GM23338 (cell line): ENCODE data around the gene CHIA. TPM values are rescaled to one million over a fixed set of nuclear protein-coding genes. Genes with fewer than 3 reads are reported as not detected.

Source experiments
- ATAC-seq: fragments of 200-7000 bp; cut with Tn5 transposase; 3 replicates; pipeline ENCODE4 v1.9.1; 2020
- DNase-seq: peaks from one replicate; pipeline ENCODE4 v3.0.0-alpha.2; 2015; ENCODE audit warnings: low spot score
- H2AFZ ChIP-seq: fragments of 200-600 bp; sonication (generic); 2 replicates; pipeline ENCODE4 v1.8.0; 2016; ENCODE audit warnings: antibody characterized with exemption, mild to moderate bottlenecking, moderate library complexity
- H3F3A ChIP-seq: fragments of 200-600 bp; sonication (generic); replicated peaks from 2 replicates; pipeline ENCODE4 v1.8.0; 2017; ENCODE audit warnings: antibody characterized with exemption, mixed run types, low read depth
- H3K27ac ChIP-seq: fragments of 200-600 bp; sonication (generic); 2 replicates; pipeline ENCODE4 v1.6.1; 2016; ENCODE audit warnings: low read depth
- H3K27me3 ChIP-seq: fragments of 200-600 bp; sonication (generic); 2 replicates; pipeline ENCODE4 v1.8.0; 2016; ENCODE audit warnings: mild to moderate bottlenecking, mixed run types, moderate library complexity; ENCODE audit not compliant: insufficient read depth
- H3K36me3 ChIP-seq: fragments of 200-600 bp; sonication (generic); 2 replicates; pipeline ENCODE4 v1.8.0; 2016; ENCODE audit warnings: mild to moderate bottlenecking; ENCODE audit not compliant: insufficient read depth
- H3K4me1 ChIP-seq: fragments of 200-600 bp; sonication (generic); 2 replicates; pipeline ENCODE4 v1.8.0; 2016; ENCODE audit warnings: mild to moderate bottlenecking, moderate library complexity; ENCODE audit not compliant: insufficient read depth
- H3K4me2 ChIP-seq: fragments of 200-600 bp; sonication (generic); 2 replicates; pipeline ENCODE4 v1.7.1; 2017; ENCODE audit warnings: mixed run types
- H3K4me3 ChIP-seq: fragments of 200-600 bp; sonication (generic); 2 replicates; pipeline ENCODE4 v1.6.1; 2016; ENCODE audit warnings: mixed run types
- H3K79me2 ChIP-seq: fragments of 200-600 bp; sonication (generic); replicated peaks from 2 replicates; pipeline ENCODE4 v1.8.0; 2017; ENCODE audit warnings: mild to moderate bottlenecking; ENCODE audit not compliant: insufficient read depth
- H3K9me2 ChIP-seq: fragments of 200-600 bp; sonication (generic); 2 replicates; pipeline ENCODE4 v1.8.0; 2017; ENCODE audit not compliant: insufficient read depth
- H4K20me1 ChIP-seq: fragments of 200-600 bp; sonication (generic); replicated peaks from 2 replicates; pipeline ENCODE4 v1.8.0; 2017; ENCODE audit warnings: mild to moderate bottlenecking; ENCODE audit not compliant: insufficient read depth
- H3K27ac Mint-ChIP-seq: 2 replicates; pipeline ENCODE4 v1.8.0; 2020; ENCODE audit warnings: inconsistent platforms, mild to moderate bottlenecking, moderate library complexity, mixed read lengths
- H3K27me3 Mint-ChIP-seq: 3 replicates; pipeline ENCODE4 v1.8.0; 2022; ENCODE audit warnings: low read depth, mild to moderate bottlenecking, moderate library complexity, mixed read lengths, inconsistent platforms; ENCODE audit not compliant: insufficient read depth, poor library complexity
- H3K36me3 Mint-ChIP-seq: 3 replicates; pipeline ENCODE4 v1.8.0; 2021; ENCODE audit warnings: low read depth, mild to moderate bottlenecking, inconsistent platforms, moderate library complexity, mixed read lengths
- H3K4me1 Mint-ChIP-seq: 3 replicates; pipeline ENCODE4 v1.8.0; 2020; ENCODE audit warnings: mild to moderate bottlenecking, inconsistent platforms, mixed read lengths
- H3K4me3 Mint-ChIP-seq: 3 replicates; pipeline ENCODE4 v1.8.0; 2021; ENCODE audit warnings: moderate library complexity, mild to moderate bottlenecking, inconsistent platforms, mixed read lengths
- H3K9me3 Mint-ChIP-seq: 3 replicates; pipeline ENCODE4 v1.8.0; 2020; ENCODE audit warnings: moderate library complexity, mild to moderate bottlenecking, inconsistent platforms, mixed read lengths
- CREB1 ChIP-seq: fragments of 250-450 bp; sonication (Bioruptor Pico); IDR thresholded peaks from 2 replicates; pipeline ENCODE4 v1.5.0; 2020; ENCODE audit warnings: low read depth, mild to moderate bottlenecking, moderate library complexity
- EZH2 ChIP-seq: fragments of 200-600 bp; sonication (generic); IDR thresholded peaks from one replicate; pipeline ENCODE4 v1.8.0; 2017; ENCODE audit warnings: antibody characterized with exemption, mild to moderate bottlenecking, low read depth; ENCODE audit not compliant: unreplicated experiment
- EZH2phosphoT487 ChIP-seq: fragments of 200-600 bp; sonication (generic); IDR thresholded peaks from one replicate; pipeline ENCODE4 v1.8.1; 2018; ENCODE audit warnings: antibody characterized with exemption; ENCODE audit not compliant: unreplicated experiment
- NANOG ChIP-seq: IDR thresholded peaks from 2 replicates; pipeline ENCODE4 v1.6.1; 2016; ENCODE audit warnings: antibody characterized with exemption, borderline replicate concordance
- POLR2AphosphoS5 ChIP-seq: IDR thresholded peaks from 2 replicates; pipeline ENCODE4 v1.6.1; 2016; ENCODE audit warnings: antibody characterized with exemption, low read depth
- ZNF114 ChIP-seq: fragments of 250-450 bp; sonication (Bioruptor Pico); IDR thresholded peaks from 2 replicates; pipeline ENCODE4 v1.5.0; 2020; ENCODE audit warnings: mild to moderate bottlenecking, moderate library complexity
- ZNF331 ChIP-seq: fragments of 250-450 bp; sonication (Bioruptor Pico); IDR thresholded peaks from 2 replicates; pipeline ENCODE4 v1.5.0; 2020; ENCODE audit warnings: low read depth, mild to moderate bottlenecking, moderate library complexity
- polyA plus RNA-seq: library from polyadenylated mRNA; unstranded; fragments of >200 nt; fragmentation: Nextera tagmentation; extraction: Ambion mirVana; gene quantifications from 2 replicates; pipeline ENCODE4 v1.2.1, GENCODE V29; 2016
- total RNA-seq: library from RNA; depleted of rRNA; stranded (reverse); fragments of >200 nt; shearing (Covaris generic); gene quantifications from 2 replicates; pipeline ENCODE4 v1.2.3, GENCODE V29; 2014
- TF ChIP-seq, protein P1 (sequence below): fragments of 250-450 bp; sonication (Bioruptor Pico); IDR thresholded peaks from 2 replicates; pipeline ENCODE4 v1.5.0; 2020; ENCODE audit warnings: mild to moderate bottlenecking, moderate library complexity
- TF ChIP-seq, protein P2 (sequence below), 2 experiments: fragments of 200-600 bp in 1 of 2; sonication (generic) in 1 of 2; conservative IDR thresholded peaks; 2 replicates each; pipeline versions ENCODE4 v1.5.1 to v1.6.1; 2016 to 2017; ENCODE audit warnings: antibody characterized with exemption in 2 of 2, low read depth in 2 of 2, mild to moderate bottlenecking in 2 of 2, moderate library complexity in 1 of 2
- TF ChIP-seq, protein P3 (sequence below): IDR thresholded peaks from 2 replicates; pipeline ENCODE4 v1.6.1; 2016; ENCODE audit warnings: antibody characterized with exemption
- TF ChIP-seq, protein P4 (sequence below): IDR thresholded peaks from one replicate; pipeline ENCODE4 v1.6.1; 2018; ENCODE audit warnings: antibody characterized with exemption; ENCODE audit not compliant: unreplicated experiment

Gene CHIA
- total and polyA plus RNA-seq, 2 experiments from 2014 or later, result not detected

DNA sequence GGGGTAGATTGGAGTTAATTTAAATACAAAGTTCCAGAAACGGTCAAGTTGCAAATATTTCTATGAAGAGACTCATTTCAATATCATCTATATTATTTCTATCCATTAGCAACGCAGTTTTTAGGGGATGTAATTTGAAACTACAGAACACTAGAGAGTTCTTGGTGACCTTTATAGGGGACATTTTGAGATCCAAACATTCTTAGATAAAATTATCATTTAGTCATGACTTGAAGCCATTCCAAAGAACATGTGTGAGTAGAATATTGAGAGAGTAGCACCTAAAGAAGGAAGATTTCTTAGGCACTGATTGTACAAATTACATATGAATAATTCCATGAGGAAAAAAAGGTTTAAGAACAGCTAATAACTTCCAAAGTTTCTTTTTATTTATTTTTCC is 19.0 kb downstream of the CHIA start:
- H3K36me3 ChIP-seq, result no peaks in the 10 kb centered on the region
- no peaks in the 10 kb centered on the region for H3K9me2 ChIP-seq
- Mint-ChIP-seq H3K4me1 (peaks cover 8% of the 10 kb centered on the region; the same call in 2 of the 3 replicates), H3K4me3 (no peak overlapping the region), H3K27me3 (no peaks in the 10 kb centered on the region), H3K27ac (no peak overlapping the region), H3K9me3 (no peaks in the 10 kb centered on the region), H3K36me3 (no peaks in the 10 kb centered on the region)
- H3K27me3 ChIP-seq, result no peaks in the 10 kb centered on the region
- no peak overlapping the region for H3K4me2 ChIP-seq
- no peak overlapping the region for H3K4me3 ChIP-seq
- ATAC-seq, result no peak
- TF ChIP-seq, protein P1, sequence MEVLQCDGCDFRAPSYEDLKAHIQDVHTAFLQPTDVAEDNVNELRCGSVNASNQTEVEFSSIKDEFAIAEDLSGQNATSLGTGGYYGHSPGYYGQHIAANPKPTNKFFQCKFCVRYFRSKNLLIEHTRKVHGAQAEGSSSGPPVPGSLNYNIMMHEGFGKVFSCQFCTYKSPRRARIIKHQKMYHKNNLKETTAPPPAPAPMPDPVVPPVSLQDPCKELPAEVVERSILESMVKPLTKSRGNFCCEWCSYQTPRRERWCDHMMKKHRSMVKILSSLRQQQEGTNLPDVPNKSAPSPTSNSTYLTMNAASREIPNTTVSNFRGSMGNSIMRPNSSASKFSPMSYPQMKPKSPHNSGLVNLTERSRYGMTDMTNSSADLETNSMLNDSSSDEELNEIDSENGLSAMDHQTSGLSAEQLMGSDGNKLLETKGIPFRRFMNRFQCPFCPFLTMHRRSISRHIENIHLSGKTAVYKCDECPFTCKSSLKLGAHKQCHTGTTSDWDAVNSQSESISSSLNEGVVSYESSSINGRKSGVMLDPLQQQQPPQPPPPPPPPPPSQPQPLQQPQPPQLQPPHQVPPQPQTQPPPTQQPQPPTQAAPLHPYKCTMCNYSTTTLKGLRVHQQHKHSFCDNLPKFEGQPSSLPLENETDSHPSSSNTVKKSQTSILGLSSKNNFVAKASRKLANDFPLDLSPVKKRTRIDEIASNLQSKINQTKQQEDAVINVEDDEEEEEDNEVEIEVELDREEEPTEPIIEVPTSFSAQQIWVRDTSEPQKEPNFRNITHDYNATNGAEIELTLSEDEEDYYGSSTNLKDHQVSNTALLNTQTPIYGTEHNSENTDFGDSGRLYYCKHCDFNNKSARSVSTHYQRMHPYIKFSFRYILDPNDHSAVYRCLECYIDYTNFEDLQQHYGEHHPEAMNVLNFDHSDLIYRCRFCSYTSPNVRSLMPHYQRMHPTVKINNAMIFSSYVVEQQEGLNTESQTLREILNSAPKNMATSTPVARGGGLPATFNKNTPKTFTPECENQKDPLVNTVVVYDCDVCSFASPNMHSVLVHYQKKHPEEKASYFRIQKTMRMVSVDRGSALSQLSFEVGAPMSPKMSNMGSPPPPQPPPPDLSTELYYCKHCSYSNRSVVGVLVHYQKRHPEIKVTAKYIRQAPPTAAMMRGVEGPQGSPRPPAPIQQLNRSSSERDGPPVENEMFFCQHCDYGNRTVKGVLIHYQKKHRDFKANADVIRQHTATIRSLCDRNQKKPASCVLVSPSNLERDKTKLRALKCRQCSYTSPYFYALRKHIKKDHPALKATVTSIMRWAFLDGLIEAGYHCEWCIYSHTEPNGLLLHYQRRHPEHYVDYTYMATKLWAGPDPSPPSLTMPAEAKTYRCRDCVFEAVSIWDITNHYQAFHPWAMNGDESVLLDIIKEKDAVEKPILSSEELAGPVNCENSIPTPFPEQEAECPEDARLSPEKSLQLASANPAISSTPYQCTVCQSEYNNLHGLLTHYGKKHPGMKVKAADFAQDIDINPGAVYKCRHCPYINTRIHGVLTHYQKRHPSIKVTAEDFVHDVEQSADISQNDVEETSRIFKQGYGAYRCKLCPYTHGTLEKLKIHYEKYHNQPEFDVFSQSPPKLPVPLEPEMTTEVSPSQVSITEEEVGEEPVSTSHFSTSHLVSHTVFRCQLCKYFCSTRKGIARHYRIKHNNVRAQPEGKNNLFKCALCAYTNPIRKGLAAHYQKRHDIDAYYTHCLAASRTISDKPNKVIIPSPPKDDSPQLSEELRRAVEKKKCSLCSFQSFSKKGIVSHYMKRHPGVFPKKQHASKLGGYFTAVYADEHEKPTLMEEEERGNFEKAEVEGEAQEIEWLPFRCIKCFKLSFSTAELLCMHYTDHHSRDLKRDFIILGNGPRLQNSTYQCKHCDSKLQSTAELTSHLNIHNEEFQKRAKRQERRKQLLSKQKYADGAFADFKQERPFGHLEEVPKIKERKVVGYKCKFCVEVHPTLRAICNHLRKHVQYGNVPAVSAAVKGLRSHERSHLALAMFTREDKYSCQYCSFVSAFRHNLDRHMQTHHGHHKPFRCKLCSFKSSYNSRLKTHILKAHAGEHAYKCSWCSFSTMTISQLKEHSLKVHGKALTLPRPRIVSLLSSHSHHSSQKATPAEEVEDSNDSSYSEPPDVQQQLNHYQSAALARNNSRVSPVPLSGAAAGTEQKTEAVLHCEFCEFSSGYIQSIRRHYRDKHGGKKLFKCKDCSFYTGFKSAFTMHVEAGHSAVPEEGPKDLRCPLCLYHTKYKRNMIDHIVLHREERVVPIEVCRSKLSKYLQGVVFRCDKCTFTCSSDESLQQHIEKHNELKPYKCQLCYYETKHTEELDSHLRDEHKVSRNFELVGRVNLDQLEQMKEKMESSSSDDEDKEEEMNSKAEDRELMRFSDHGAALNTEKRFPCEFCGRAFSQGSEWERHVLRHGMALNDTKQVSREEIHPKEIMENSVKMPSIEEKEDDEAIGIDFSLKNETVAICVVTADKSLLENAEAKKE (CRISPR knock-in tag), result no peak
- TF ChIP-seq, protein P2, sequence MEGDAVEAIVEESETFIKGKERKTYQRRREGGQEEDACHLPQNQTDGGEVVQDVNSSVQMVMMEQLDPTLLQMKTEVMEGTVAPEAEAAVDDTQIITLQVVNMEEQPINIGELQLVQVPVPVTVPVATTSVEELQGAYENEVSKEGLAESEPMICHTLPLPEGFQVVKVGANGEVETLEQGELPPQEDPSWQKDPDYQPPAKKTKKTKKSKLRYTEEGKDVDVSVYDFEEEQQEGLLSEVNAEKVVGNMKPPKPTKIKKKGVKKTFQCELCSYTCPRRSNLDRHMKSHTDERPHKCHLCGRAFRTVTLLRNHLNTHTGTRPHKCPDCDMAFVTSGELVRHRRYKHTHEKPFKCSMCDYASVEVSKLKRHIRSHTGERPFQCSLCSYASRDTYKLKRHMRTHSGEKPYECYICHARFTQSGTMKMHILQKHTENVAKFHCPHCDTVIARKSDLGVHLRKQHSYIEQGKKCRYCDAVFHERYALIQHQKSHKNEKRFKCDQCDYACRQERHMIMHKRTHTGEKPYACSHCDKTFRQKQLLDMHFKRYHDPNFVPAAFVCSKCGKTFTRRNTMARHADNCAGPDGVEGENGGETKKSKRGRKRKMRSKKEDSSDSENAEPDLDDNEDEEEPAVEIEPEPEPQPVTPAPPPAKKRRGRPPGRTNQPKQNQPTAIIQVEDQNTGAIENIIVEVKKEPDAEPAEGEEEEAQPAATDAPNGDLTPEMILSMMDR (conservative IDR thresholded peaks at IDR 0.05; ENCODE audit: low read depth in 2 of 2), result no peak
- no peak for TF ChIP-seq POLR2AphosphoS5
- no peak for TF ChIP-seq EZH2phosphoT487
- no peak for TF ChIP-seq NANOG
- TF ChIP-seq, protein P3, sequence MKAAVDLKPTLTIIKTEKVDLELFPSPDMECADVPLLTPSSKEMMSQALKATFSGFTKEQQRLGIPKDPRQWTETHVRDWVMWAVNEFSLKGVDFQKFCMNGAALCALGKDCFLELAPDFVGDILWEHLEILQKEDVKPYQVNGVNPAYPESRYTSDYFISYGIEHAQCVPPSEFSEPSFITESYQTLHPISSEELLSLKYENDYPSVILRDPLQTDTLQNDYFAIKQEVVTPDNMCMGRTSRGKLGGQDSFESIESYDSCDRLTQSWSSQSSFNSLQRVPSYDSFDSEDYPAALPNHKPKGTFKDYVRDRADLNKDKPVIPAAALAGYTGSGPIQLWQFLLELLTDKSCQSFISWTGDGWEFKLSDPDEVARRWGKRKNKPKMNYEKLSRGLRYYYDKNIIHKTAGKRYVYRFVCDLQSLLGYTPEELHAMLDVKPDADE, result no peak
- TF ChIP-seq, protein P4, sequence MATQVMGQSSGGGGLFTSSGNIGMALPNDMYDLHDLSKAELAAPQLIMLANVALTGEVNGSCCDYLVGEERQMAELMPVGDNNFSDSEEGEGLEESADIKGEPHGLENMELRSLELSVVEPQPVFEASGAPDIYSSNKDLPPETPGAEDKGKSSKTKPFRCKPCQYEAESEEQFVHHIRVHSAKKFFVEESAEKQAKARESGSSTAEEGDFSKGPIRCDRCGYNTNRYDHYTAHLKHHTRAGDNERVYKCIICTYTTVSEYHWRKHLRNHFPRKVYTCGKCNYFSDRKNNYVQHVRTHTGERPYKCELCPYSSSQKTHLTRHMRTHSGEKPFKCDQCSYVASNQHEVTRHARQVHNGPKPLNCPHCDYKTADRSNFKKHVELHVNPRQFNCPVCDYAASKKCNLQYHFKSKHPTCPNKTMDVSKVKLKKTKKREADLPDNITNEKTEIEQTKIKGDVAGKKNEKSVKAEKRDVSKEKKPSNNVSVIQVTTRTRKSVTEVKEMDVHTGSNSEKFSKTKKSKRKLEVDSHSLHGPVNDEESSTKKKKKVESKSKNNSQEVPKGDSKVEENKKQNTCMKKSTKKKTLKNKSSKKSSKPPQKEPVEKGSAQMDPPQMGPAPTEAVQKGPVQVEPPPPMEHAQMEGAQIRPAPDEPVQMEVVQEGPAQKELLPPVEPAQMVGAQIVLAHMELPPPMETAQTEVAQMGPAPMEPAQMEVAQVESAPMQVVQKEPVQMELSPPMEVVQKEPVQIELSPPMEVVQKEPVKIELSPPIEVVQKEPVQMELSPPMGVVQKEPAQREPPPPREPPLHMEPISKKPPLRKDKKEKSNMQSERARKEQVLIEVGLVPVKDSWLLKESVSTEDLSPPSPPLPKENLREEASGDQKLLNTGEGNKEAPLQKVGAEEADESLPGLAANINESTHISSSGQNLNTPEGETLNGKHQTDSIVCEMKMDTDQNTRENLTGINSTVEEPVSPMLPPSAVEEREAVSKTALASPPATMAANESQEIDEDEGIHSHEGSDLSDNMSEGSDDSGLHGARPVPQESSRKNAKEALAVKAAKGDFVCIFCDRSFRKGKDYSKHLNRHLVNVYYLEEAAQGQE, result no peak
- TF ChIP-seq CREB1, result no peak
- no peak for TF ChIP-seq ZNF114
- no peak for TF ChIP-seq ZNF331
- TF ChIP-seq EZH2, result no peak
- H3F3A ChIP-seq, result no peaks in the 10 kb centered on the region
- no peak overlapping the region for H3K27ac ChIP-seq
- H2AFZ ChIP-seq, result no peak overlapping the region
- H3K79me2 ChIP-seq, result no peaks in the 10 kb centered on the region
- no peaks in the 10 kb centered on the region; the same call in 1 of the 2 replicates for H3K4me1 ChIP-seq
- H4K20me1 ChIP-seq, result no peaks in the 10 kb centered on the region
- DNase-seq, result no peak
